ENCODE results near the gene ZNF789. TPM values are rescaled to one million over a fixed set of nuclear protein-coding genes. Genes with fewer than 3 reads are reported as not detected.

Gene ZNF789
- total RNA-seq, 1 donor from 2014 or later, result 20.2 TPM

DNA sequence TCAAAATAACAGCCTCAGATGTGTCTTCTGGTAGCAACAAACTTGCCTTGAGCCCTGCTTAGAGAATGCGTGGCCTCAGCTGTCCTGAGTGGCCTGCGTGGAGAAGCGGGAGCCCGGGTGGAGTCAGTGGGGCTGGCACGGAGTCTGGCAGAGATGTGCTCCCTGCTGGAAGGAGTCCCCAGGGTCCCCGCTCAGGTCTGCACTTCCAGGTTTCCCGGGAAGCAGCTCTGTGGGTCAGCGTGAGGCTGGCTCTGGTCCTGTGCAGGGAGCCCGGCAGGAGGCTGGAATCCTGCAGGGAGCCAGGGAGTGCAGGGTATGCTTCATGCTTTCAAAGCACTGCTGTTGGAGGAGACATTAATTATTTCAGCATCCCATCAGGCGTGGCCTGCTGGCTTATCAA is 23.8 kb upstream of the ZNF789 start:
- Histone ChIP-seq H3K79me2 (ENCODE audit: low read depth) (peaks cover 2% of the 10 kb centered on the region), H2AFZ (replicated peaks) (no peak overlapping the region), H3F3A (ENCODE audit: low read depth) (peaks cover 5% of the 10 kb centered on the region), H3K27ac (no peak overlapping the region), H3K9me3 (ENCODE audit: low read depth) (no peaks in the 10 kb centered on the region), H3K27me3 (no peaks in the 10 kb centered on the region), H3K4me3 (no peak overlapping the region), H3K4me2 (no peak overlapping the region), H3K9ac (no peak overlapping the region), H3K4me1 (no peaks in the 10 kb centered on the region), H4K20me1 (ENCODE audit: low read depth) (peaks cover 26% of the 10 kb centered on the region), H3K36me3 (peaks cover 10% of the 10 kb centered on the region)
- Mint-ChIP-seq H3K36me3 (peaks cover 26% of the 10 kb centered on the region), H3K4me1 (no peaks in the 10 kb centered on the region), H3K9me3 (no peaks in the 10 kb centered on the region), H3K27ac (no peak overlapping the region), H3K27me3 (ENCODE audit: insufficient read depth, low read depth) (peaks cover 3% of the 10 kb centered on the region), H3K4me3 (no peak overlapping the region)
- TF ChIP-seq CTCF (IDR thresholded peaks at IDR 0.05), result no peak
- no peak for TF ChIP-seq EZH2phosphoT487 (IDR thresholded peaks at IDR 0.05)
- TF ChIP-seq EZH2 (IDR thresholded peaks at IDR 0.05), result no peak
- no peak for DNase-seq (ENCODE audit: low spot score)

DNA sequence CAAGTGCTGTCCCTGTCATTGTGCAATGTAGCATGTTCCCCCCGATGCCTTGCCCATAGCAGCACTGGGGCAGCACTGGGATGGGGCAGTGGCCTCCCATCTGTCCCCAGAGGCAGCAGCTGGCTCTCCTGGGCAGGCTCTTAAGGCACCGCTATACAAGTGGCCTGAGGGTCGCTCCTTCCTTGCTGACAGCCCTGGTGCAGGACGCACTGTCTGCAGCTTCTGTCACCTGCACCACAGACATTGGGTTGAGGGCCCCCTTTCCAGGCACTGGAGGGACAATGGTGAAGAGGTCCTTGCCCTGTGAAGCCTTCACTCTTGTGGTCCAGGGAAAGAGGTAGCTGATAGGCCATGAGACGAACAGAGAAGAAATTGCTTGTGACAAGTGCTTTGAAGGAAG is 23.4 kb upstream of the ZNF789 start:
- H3K36me3 ChIP-seq, result peaks cover 10% of the 10 kb centered on the region
- H3F3A ChIP-seq (ENCODE audit: low read depth), result peaks cover 5% of the 10 kb centered on the region
- H3K9ac ChIP-seq, result no peak overlapping the region
- DNase-seq (ENCODE audit: low spot score), result no peak
- no peaks in the 10 kb centered on the region for H3K27me3 ChIP-seq
- H3K4me3 ChIP-seq, result no peak overlapping the region
- peaks cover 21% of the 10 kb centered on the region for H4K20me1 ChIP-seq (ENCODE audit: low read depth)
- H3K79me2 ChIP-seq (ENCODE audit: low read depth), result no peaks in the 10 kb centered on the region
- no peaks in the 10 kb centered on the region for H3K9me3 ChIP-seq (ENCODE audit: low read depth)
- H3K4me3 Mint-ChIP-seq, result no peak overlapping the region
- no peaks in the 10 kb centered on the region for H3K4me1 Mint-ChIP-seq
- no peak overlapping the region for H3K4me2 ChIP-seq
- peaks cover 3% of the 10 kb centered on the region for H3K27me3 Mint-ChIP-seq (ENCODE audit: insufficient read depth, low read depth)
- no peak for TF ChIP-seq CTCF (IDR thresholded peaks at IDR 0.05)
- TF ChIP-seq EZH2phosphoT487 (IDR thresholded peaks at IDR 0.05), result no peak
- TF ChIP-seq EZH2 (IDR thresholded peaks at IDR 0.05), result no peak
- H3K27ac Mint-ChIP-seq, result no peak overlapping the region
- H3K9me3 Mint-ChIP-seq, result no peaks in the 10 kb centered on the region
- H2AFZ ChIP-seq (replicated peaks), result no peak overlapping the region
- no peaks in the 10 kb centered on the region for H3K4me1 ChIP-seq
- peaks cover 27% of the 10 kb centered on the region for H3K36me3 Mint-ChIP-seq
- H3K27ac ChIP-seq, result no peak overlapping the region

DNA sequence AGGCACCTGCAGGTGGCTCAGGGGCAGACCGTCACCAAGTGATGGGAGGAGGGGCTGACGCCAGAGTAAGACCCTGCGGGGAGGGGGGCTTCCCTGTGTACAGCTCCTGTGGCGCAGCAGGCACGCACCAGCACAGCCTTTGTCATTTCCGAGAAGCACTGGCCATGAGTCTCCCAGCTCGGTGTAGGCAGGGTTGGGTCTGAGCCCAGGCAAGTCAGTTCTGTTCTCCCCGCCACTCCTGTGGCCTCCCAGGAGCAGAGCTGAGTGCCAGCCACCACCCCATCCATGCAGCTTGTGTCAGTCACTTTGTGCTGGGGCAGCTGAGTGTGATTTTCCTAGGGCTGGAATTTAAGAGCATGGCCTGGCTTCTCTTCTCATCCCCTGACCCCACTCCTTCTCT is 20.8 kb upstream of the ZNF789 start:
- Histone ChIP-seq H3K27me3 (no peaks in the 10 kb centered on the region), H4K20me1 (ENCODE audit: low read depth) (peaks cover 20% of the 10 kb centered on the region), H3F3A (ENCODE audit: low read depth) (peaks cover 9% of the 10 kb centered on the region), H3K79me2 (ENCODE audit: low read depth) (no peaks in the 10 kb centered on the region), H3K4me2 (no peak overlapping the region), H2AFZ (replicated peaks) (no peak overlapping the region), H3K27ac (no peak overlapping the region), H3K9ac (no peak overlapping the region), H3K4me3 (no peak overlapping the region), H3K4me1 (no peaks in the 10 kb centered on the region), H3K36me3 (no peaks in the 10 kb centered on the region), H3K9me3 (ENCODE audit: low read depth) (no peaks in the 10 kb centered on the region)
- TF ChIP-seq EZH2 (IDR thresholded peaks at IDR 0.05) (no peak), EZH2phosphoT487 (IDR thresholded peaks at IDR 0.05) (no peak), CTCF (IDR thresholded peaks at IDR 0.05) (no peak)
- no peak overlapping the region for H3K4me3 Mint-ChIP-seq
- H3K4me1 Mint-ChIP-seq, result no peaks in the 10 kb centered on the region
- peaks cover 26% of the 10 kb centered on the region for H3K36me3 Mint-ChIP-seq
- peaks cover 3% of the 10 kb centered on the region for H3K27me3 Mint-ChIP-seq (ENCODE audit: insufficient read depth, low read depth)
- H3K9me3 Mint-ChIP-seq, result no peaks in the 10 kb centered on the region
- H3K27ac Mint-ChIP-seq, result no peak overlapping the region
- no peak for DNase-seq (ENCODE audit: low spot score)

Data from neural progenitor cell (in vitro differentiated cells).